NAMALWA (cell line): ENCODE results near the gene MEIOB.

ENCODE experiments used
- DNase-seq: peaks from one replicate; pipeline ENCODE4 v3.0.0-alpha.2; 2015; ENCODE audit warnings: low spot score

The MEIOB gene

GRCh38 chr16:1830213-1830612 lies 41.8 kb downstream of the MEIOB start:
- no peak for DNase-seq

- no peak for DNase-seq
Observed at GRCh38 chr16:1828645-1829410, 43.1 kb downstream of the MEIOB start.

- DNase-seq = peak; percentile 89
Observed at GRCh38 chr16:1826691-1827573, 45.0 kb downstream of the MEIOB start, which contains the start of the genes FAHD1 and HAGH. Gene FAHD1, plus strand, starts transcription at chr16:1827206. Its CDS starts 33 bp downstream, at chr16:1827239. Gene HAGH, minus strand, starts transcription at chr16:1826825. Its CDS starts 38 bp downstream, at chr16:1826787.

- DNase-seq = peak; percentile 73
Observed at GRCh38 chr16:1825864-1826690, 45.9 kb downstream of the MEIOB start.

GRCh38 chr16:1825381-1825863 lies 46.5 kb downstream of the MEIOB start:
- no peak for DNase-seq

- peak; percentile 58 for DNase-seq
Observed at GRCh38 chr16:1823821-1824220, 48.1 kb downstream of the MEIOB start.

GRCh38 chr16:1822801-1823200 lies 49.2 kb downstream of the MEIOB start:
- no peak for DNase-seq

- DNase-seq = no peak
Observed at GRCh38 chr16:1821861-1822611, 49.9 kb downstream of the MEIOB start.

GRCh38 chr16:1820946-1821290 lies 51.0 kb downstream of the MEIOB start:
- no peak for DNase-seq

- no peak for DNase-seq
Observed at GRCh38 chr16:1820096-1820945, 51.6 kb downstream of the MEIOB start.

GRCh38 chr16:1819611-1820010 lies 52.4 kb downstream of the MEIOB start:
- no peak for DNase-seq

GRCh38 chr16:1818873-1819525 lies 53.0 kb downstream of the MEIOB start:
- DNase-seq = no peak

GRCh38 chr16:1818204-1818872 lies 53.6 kb downstream of the MEIOB start:
- no peak for DNase-seq

- DNase-seq = no peak
Observed at GRCh38 chr16:1817716-1818115, 54.2 kb downstream of the MEIOB start.

- no peak for DNase-seq
Observed at GRCh38 chr16:1817276-1817589, 54.7 kb downstream of the MEIOB start.

GRCh38 chr16:1816396-1817275 lies 55.3 kb downstream of the MEIOB start:
- no peak for DNase-seq

- no peak for DNase-seq
Observed at GRCh38 chr16:1815461-1815860, 56.5 kb downstream of the MEIOB start.

GRCh38 chr16:1812732-1813163 lies 59.2 kb downstream of the MEIOB start:
- peak; percentile 26 for DNase-seq
